Hematopoietic multipotent progenitor cell (in vitro differentiated cells): ENCODE measurements around the gene ZKSCAN5. TPM values are rescaled to one million over a fixed set of nuclear protein-coding genes. Genes with fewer than 3 reads are reported as not detected.
A peak's percentile ranks its signal among the peaks of the same experiment; 100 is the strongest.
"Not testable (repeated sequence)": the region's sequence is repeated elsewhere in the genome, so short reads cannot be mapped to it uniquely, and the experiment has no call there.

Experiments used
- DNase-seq, 3 donors: peaks; one replicate each; pipeline ENCODE4 v3.0.0-alpha.2; 2011 to 2015; ENCODE audit warnings: low read depth in 2 of 3, low spot score in 2 of 3
- total RNA-seq: library from RNA; depleted of rRNA; stranded (reverse); fragments of >200 nt; gene quantifications from one replicate; pipeline ENCODE4 v1.2.3, GENCODE V29; 2012

Gene ZKSCAN5
- total RNA-seq, 1 donor: 6.5 TPM

- DNase-seq: peak in 2 of 3 donors; percentile 33 to 47
Observed at GRCh38 chr7:99497766-99498545, 6.5 kb upstream of the ZKSCAN5 start.

GRCh38 chr7:99498546-99498944 is 5.9 kb upstream of the ZKSCAN5 start:
- no peak for DNase-seq

DNA sequence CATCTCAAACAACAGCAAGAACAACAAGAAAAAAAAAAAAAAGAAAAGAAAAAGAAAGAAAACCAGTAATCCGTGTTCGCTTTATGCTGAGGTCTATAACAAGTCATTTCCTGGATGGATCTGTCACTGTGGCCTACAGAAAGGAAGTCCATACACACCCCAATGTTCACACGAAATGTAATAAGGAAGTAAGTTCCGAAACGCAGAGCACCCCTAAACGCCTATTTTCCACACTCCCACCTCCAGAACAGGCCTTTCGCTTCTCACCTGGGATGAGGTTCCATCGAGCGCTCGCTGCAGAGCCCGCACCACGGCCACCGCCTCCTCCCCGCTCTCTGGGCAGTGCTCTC is 5.1 kb upstream of the ZKSCAN5 start:
- DNase-seq: peak; percentile 13 to 72 (median 62)

DNA sequence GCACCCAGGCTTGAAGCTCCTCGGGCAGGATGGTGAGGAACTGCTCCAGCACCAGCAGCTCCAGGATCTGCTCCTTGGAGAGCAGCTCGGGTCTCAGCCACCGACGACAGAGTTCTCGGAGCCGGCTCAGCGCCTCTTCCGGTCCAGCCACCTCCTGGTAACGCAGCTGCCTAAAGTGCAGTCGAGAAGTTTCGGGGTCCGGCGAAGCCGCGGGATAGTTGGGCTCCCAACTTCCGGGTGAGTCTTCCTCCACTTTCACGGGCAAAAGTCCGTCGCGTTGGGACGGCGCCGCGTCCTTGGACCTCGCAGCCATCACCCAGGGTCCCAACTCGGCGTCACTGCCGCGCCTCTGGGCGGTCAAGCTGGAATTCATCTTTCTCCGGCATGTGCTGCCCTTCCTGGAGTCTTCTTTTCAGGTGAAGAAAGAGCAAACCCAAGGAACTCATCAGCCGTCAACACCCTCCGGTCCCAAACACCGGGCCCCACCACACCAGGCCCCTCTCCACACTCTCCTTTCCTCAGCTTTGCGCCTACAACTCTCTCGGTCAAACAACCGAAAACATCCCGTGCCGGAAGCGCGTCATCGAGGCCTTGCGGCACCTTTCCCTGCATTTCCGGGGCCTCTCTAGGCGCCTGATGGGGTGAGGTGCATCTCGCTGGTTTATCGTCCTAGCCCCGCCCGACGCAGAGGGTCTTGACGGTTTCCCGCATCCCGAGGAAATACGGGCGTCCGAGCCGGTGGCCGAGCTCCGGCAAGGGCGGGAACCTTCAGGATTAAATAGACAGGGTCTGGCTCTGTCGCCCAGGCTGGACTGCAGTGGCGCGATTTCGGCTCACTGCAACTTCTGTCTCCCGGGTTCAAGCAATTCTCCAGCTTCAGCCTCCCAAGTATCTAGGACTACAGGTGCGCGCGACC is 4.5 kb upstream of the ZKSCAN5 start, which contains the start of gene ZNF394:
ZNF394 (minus strand) TSS at position 561 of the 916 bp plus-strand sequence; CDS start at position 373, 188 bp downstream.
- DNase-seq: peak; percentile 78 to 96 (median 91)

DNA sequence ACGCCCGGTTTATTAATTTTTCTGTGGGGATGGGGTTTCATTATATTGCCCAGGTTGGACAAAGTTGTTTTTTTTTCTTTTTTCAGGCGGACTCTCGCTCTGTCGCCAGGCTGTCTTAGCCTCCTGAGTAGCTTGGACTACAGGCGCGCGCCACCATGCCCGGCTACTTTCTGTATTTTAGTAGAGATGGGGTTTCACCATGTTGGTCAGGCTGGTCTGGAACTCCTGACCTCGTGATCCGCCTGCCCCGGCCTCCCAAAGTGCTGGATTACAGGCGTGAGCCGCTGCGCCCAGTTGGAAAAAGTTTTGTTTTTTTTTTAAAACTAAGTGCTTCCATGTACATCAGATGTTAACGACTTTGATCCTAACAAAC is 3.8 kb upstream of the ZKSCAN5 start:
- DNase-seq: no peak

DNA sequence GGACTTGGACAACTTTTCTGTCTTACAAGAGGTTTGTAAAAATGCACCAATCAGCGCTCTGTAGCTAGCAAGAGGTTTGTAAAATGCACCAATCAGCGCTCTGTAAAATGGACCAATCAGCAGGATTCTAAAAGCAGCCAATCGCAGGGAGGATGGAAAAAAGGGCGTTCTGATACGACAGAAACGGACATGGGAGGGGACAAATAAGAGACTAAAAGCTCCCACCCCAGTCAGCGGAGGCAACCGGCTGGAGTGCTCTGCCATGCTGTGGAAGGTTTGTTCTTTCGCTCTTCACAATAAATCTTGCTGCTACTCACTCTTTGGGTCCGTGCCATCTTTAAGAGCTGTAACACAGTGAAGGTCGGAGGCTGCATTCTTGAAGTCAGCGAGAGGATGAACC is 3.2 kb upstream of the ZKSCAN5 start:
- DNase-seq: peak in 2 of 3 donors; percentile 26 to 59

- no peak for DNase-seq
Observed at GRCh38 chr7:99504281-99504602, 220 bp upstream of the ZKSCAN5 start.

- DNase-seq: no peak
Observed at GRCh38 chr7:99505324-99505662, 831 bp downstream of the ZKSCAN5 start.

DNA sequence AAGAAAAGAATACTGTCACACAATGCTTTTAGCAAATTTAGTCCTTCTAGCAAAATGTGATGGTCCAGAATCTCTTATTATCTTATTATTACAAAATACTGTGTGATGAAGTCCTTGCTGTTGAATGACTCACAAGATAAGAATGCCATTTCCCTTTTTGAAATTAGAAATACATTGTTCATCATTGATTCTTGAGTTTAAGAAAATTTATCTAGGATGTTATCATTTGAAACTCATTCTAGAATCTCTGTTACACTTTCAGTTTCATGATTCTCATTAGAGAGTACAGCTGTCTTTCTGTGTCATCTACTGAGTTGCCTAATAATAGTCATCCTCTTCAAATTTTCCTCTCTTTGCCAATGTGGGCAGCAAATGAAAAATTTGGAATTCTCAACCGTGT is 9.6 kb downstream of the ZKSCAN5 start:
- no peak for DNase-seq

DNA sequence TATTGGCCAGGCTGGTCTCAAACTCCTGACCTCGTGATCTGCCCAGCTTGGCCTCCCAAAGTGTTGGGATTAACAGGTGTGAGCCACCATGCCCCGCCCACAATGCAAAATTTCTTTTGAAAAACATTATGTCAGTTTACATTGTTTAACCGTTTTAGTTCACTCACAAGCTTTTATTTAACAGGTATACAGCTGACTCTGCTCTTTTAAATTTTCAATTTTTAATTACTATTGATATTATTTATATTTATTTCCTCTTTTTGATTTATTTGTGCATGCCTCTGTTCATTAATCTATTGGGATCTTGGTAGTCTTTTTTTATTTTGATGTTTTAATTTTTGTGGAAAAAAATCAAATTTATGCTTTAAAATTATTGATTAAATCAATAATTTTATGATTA is 16.9 kb downstream of the ZKSCAN5 start:
- no peak for DNase-seq

DNA sequence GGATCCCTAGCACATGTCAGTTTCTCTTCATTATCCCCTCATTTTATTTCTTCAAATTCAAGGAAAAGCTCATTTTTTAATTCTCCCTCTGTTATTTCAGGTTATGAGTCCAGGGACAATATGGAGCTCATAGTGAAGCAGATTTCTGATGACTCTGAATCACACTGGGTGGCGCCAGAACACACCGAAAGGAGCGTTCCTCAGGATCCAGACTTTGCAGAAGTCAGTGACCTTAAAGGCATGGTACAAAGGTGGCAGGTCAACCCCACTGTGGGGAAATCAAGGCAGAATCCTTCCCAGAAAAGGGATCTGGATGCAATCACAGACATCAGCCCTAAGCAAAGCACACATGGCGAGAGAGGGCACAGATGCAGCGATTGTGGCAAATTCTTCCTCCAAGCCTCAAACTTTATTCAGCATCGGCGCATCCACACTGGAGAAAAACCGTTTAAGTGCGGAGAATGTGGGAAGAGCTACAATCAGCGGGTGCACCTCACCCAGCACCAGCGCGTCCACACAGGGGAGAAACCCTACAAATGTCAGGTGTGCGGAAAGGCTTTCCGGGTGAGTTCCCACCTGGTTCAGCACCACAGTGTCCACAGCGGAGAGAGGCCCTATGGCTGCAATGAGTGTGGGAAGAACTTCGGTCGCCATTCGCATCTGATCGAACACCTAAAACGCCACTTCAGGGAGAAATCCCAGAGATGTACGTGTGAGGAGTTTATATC is 21.4 kb downstream of the ZKSCAN5 start:
- DNase-seq: peak in 2 of 3 donors; percentile 24 to 51

GRCh38 chr7:99531354-99531765 is 26.9 kb downstream of the ZKSCAN5 start:
- DNase-seq: no peak

- DNase-seq: no peak
Observed at GRCh38 chr7:99535667-99536066, 31.2 kb downstream of the ZKSCAN5 start.

DNA sequence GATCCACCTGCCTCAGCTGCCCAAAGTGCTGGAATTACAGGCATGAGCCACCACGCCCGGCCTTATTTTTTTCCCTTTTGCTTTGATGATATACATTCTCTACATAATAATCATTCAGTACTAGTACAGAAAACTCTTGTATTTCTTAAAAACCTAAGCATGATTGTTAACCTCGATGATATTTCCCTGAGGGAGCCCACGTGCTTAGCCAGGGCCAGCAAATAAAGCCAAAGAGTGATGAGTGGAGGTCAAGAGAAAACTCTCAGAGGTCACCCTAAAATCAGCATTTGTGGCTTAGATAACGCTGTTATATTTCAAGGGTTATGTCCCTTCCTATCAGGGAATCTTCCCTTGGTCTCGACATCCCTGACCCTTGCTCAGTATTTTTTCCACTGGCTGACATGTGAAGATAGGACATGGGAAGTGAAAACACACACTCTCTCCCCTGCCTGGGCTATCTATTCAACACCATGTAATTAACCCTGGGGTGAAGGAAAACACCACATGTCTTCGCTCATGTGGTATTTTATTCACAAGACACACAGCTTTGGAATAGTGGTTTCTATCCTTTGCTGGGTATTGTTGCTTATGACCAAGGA is 34.9 kb downstream of the ZKSCAN5 start:
- DNase-seq: no peak

DNA sequence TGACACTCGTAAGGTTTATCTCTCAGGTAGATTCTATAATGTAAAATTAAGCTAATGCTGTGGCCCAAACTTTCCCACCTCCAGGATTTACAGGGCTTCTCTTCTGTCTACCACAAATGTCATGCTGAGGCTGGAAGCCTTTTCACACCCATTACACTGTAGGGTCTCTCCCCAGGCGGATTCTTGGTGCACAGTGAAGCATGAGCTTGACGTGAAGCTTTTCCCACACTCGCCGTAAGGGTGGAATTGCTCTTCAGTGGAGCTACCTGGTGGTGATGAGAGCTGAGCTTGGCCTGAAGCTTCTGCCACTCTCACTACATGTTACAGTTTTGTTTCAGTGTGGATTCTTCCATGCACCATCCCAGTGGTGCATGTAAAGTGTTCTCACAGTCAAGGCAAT is 36.1 kb downstream of the ZKSCAN5 start:
- no peak for DNase-seq

DNA sequence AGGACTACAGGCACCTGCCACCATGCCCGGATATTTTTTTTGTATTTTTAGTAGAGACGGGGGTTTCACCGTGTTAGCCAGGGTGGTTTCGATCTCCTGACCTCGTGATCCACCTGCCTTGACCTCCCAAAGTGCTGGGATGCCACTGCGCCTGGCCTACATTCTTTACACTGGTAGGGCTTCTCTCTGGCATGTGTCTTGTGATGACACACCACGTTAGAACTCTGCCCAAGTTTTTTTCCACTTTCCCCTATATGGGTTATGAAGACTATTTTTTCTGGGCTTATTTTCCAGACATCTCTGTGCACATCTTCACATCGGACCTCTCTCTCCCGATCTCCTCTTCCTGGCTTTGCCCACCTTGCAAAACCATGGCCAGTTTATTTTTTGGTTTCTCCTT is 36.8 kb downstream of the ZKSCAN5 start:
- DNase-seq: no peak

DNA sequence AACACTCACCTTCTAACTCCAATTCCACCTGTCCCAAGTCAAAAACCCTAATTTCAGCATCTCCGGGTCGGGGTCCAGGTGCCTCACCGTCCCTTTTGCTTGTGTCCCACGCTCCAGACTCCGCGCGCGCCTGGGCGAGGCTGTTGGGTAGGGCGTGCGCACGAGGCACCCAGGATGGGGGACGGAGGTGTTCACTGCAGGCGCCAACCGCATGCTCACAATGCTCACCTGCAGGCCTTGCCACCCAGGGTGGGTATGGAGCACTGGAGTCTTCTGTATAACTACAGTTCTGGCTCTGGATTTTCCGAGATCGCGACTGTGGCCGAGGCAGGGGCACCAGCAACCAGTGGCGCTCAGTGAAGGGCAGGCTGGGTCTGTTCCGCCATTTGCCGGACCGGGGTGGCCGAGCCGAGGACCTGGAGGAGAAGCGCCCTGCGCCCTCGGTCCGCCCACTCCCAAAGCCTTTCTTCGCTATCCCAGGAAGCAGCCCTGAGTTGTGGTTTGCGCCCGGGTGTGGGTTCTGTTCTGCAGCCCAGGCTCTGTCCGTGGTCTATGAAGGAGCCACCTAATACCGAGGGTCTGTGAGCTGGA is 38.7 kb downstream of the ZKSCAN5 start:
- DNase-seq: no peak

GRCh38 chr7:99543916-99544315 is 39.5 kb downstream of the ZKSCAN5 start:
- DNase-seq: no peak

DNA sequence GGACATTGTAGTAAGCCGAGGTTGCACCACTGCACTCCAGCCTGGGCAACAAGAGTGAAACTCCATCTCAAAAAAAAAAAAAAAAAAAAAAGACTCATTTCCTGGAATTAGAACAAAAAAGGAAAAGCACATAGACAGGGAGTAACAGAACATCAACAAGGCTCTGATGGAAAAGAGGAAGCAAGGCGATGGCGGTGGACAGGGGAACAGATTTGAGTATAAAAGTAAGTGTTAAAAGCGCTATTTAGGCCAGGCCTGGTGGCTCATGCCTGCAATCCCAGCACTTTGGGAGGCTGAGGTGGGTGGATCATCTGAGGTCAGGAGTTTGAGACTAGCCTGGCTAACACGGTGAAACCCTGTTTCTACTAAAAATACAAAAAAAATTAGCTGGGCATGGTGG is 40.8 kb downstream of the ZKSCAN5 start:
- DNase-seq: not testable (repeated sequence)

DNA sequence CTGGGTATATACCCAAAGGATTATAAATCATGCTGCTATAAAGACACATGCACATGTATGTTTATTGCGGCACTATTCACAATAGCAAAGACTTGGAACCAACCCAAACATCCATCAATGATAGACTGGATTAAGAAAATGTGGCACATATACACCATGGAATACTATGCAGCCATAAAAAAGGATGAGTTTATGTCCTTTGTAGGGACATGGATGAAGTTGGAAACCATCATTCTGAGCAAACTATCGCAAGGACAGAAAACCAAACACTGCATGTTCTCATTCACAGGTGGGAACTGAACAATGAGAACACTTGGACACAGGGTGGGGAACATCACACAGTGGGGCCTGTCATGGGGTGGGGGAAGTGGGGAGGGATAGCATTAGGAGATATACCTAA is 45.1 kb downstream of the ZKSCAN5 start:
- not testable (repeated sequence) for DNase-seq

DNA sequence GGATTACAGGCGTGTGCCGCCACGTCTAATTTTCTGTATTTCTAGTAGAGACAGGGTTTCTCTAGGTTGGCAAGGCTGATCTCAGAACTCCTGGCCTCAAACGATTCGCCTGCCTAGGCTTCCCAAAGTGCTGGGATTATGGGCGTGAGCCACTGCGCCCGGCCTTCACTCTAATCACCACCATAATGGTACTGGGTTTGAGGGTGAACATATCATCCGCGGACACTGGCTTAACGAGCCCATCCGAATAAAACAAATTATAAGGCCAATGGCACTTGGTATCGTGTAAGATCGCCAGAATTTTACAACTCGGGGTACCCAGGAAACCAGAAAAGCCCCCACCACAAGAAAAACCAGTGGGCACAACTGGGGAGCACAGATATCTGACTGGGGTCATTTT is 46.9 kb downstream of the ZKSCAN5 start:
- no peak for DNase-seq
